Ovary (tissue), 9 donors: Measurements from ENCODE around the gene COQ7. TPM values are rescaled to one million over a fixed set of nuclear protein-coding genes. Genes with fewer than 3 reads are reported as not detected.

Source experiments
- DNase-seq, 5 donors: peaks; one replicate each; pipeline ENCODE4 v3.0.0-alpha.2; 2019 to 2020
- H3K27ac ChIP-seq, 2 donors: fragments of 200-600 bp; one replicate each; pipeline versions ENCODE4 v1.5.1 to v1.8.0; 2019 to 2022
- H3K27me3 ChIP-seq: fragments of 200-600 bp; one replicate; pipeline ENCODE4 v1.8.0; 2022
- H3K36me3 ChIP-seq: fragments of 200-600 bp; sonication (generic); one replicate; pipeline ENCODE4 v1.5.1; 2019
- H3K4me1 ChIP-seq: one replicate; pipeline ENCODE4 v1.8.1; 2013; ENCODE audit warnings: mild to moderate bottlenecking, moderate library complexity; ENCODE audit not compliant: insufficient read depth
- H3K4me3 ChIP-seq: fragments of 200-600 bp; sonication (generic); one replicate; pipeline ENCODE4 v1.5.1; 2017
- H3K9me3 ChIP-seq, 2 donors: fragments of 200-600 bp in 1 of 2; sonication (generic) in 1 of 2; one replicate each; pipeline versions ENCODE4 v1.5.1 to v1.8.1; 2013 to 2019; ENCODE audit warnings: mild to moderate bottlenecking in 1 of 2, moderate library complexity in 1 of 2
- EP300 ChIP-seq: sonication (generic); formaldehyde crosslinking; IDR thresholded peaks from one replicate; pipeline ENCODE4 v1.6.1; 2017; ENCODE audit warnings: antibody characterized with exemption
- POLR2A ChIP-seq: fragments of 450-650 bp; IDR thresholded peaks from one replicate; pipeline ENCODE4 v1.6.1; 2017; ENCODE audit warnings: antibody characterized with exemption, mild to moderate bottlenecking, moderate library complexity
- WGBS, 3 donors: extraction: QIAGEN DNeasy Blood & Tissue Kit in 1 of 3; methylation state at CpG; one replicate each; pipeline versions ENCODE4 v1.1.5 to v1.1.7; 2013 to 2017; 5-methylcytosine and 5-hydroxymethylcytosine counted together
- intact Hi-C, 4 donors: fragments of 100-400 bp; cut with DNase I; formaldehyde crosslinking; loops; one replicate each; pipeline versions ENCODE4 v1.11.0 to v1.15.1; 2022 to 2023
- polyA plus RNA-seq, 2 donors: library from polyadenylated mRNA; stranded (reverse); fragments of 200-250 nt in 1 of 2; fragments of 350-450 nt in 1 of 2; fragmentation: Illumina TruSeq in 1 of 2; extraction: RNeasy Lipid Tissue Mini Kit (QIAGEN cat#74804) in 1 of 2; gene quantifications; one replicate each; pipeline ENCODE4 v1.2.3, GENCODE V29; 2013 to 2014
- total RNA-seq, 7 donors: library from RNA; depleted of rRNA in 2 of 7; stranded (reverse); fragments of >200 nt in 2 of 7; fragmentation: NEBNext Ultra II Directional in 3 of 7; extraction: Animal tissue kit (Norgen Biotek cat#: 25700) in 3 of 7; gene quantifications; one replicate each; pipeline versions ENCODE4 v1.1.0 to v1.2.4, GENCODE V29; 2016 to 2023
- TF ChIP-seq, protein P1 (sequence below), 3 donors: fragments of 450-650 bp in 2 of 3; fragments of 200-600 bp in 1 of 3; IDR thresholded peaks; one replicate each; pipeline versions ENCODE4 v1.5.1 to v1.8.0; 2016 to 2022; ENCODE audit warnings: antibody characterized with exemption in 3 of 3, mild to moderate bottlenecking in 1 of 3
- donor health status: DM: no; HTN: no; CAD: no; lungs with moderate emphysema.
- donor health status: DM: no; HTN: no; CAD: no.
- donor health status: Bipolar disorder and iron deficiency.
- donor health status: DM: yes; HTN: yes; CAD: no.
- donor health status: DM: no; HTN: no; CAD: no.
- donor health status: DM: yes; HTN: yes; CAD: no.

COQ7 gene
- total and polyA plus RNA-seq, 9 donors, result 19.5 to 39.9 (median 30.9) TPM

DNA sequence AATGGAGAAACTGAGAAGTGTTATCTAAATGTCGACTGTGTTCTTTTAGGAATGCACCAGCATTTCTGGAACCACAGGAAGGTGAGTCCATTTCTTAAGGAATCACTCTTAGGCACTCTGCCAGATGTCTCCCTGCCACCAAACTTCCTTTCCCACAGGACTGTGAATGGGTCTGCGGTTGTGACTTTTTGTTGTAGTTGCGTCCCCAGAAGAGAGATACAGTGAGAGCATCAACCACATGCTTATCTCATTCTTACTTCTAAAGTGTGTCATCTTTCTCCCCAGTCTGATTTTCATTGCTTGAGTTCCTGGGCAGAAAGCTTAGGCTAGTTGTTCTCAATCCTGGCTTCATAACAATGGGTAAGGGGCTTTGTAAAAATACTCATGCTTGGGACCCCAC is 59.8 kb downstream of the COQ7 start:
- H3K9me3 ChIP-seq, result no peaks in the 10 kb centered on the region
- intact Hi-C loops, result no loop called here
- H3K4me3 ChIP-seq, result no peak overlapping the region
- no peak for DNase-seq
- H3K27me3 ChIP-seq, result no peaks in the 10 kb centered on the region
- TF ChIP-seq POLR2A (no peak), EP300 (no peak)
- no peaks in the 10 kb centered on the region for H3K36me3 ChIP-seq
- peaks cover 2% of the 10 kb centered on the region for H3K4me1 ChIP-seq
- WGBS, 3 donors, result 73 to 88% (median 83%) methylated on average over 3 of the region's 3 CpGs
- H3K27ac ChIP-seq, result no peak overlapping the region

DNA sequence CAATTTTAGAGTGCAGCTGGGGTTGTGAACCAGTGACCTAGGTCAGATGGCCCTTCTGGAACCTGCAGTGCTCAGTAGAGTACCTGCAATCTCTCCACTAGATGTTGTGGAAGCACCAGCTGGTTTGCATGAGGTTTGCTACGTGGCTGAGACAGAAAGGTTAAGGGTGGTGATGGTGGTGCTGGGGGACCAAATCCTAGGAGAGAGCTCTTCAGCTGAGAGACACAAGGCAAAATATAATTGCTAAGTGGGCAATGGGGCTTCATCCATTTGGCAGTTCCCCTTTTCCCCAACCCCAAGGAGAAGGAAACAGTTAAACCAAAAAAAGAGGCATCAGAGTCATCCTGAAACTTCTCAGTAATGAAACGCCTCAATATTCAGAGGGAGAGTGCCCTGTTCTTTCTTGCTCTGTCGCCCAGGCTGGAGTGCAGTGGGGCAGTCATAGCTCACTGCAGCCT is 60.3 kb downstream of the COQ7 start:
- Histone ChIP-seq H3K9me3 (no peaks in the 10 kb centered on the region), H3K36me3 (no peaks in the 10 kb centered on the region), H3K27me3 (no peaks in the 10 kb centered on the region), H3K4me1 (peaks cover 2% of the 10 kb centered on the region), H3K4me3 (no peak overlapping the region), H3K27ac (no peak overlapping the region)
- DNase-seq, result no peak
- 59 to 69% (median 62%) methylated on average over 3 of the region's 3 CpGs for WGBS, 3 donors
- intact Hi-C loops, result no loop called here
- TF ChIP-seq EP300 (no peak), POLR2A (no peak)
- TF ChIP-seq, protein P1, sequence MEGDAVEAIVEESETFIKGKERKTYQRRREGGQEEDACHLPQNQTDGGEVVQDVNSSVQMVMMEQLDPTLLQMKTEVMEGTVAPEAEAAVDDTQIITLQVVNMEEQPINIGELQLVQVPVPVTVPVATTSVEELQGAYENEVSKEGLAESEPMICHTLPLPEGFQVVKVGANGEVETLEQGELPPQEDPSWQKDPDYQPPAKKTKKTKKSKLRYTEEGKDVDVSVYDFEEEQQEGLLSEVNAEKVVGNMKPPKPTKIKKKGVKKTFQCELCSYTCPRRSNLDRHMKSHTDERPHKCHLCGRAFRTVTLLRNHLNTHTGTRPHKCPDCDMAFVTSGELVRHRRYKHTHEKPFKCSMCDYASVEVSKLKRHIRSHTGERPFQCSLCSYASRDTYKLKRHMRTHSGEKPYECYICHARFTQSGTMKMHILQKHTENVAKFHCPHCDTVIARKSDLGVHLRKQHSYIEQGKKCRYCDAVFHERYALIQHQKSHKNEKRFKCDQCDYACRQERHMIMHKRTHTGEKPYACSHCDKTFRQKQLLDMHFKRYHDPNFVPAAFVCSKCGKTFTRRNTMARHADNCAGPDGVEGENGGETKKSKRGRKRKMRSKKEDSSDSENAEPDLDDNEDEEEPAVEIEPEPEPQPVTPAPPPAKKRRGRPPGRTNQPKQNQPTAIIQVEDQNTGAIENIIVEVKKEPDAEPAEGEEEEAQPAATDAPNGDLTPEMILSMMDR (IDR thresholded peaks at IDR 0.05), result no peak

DNA sequence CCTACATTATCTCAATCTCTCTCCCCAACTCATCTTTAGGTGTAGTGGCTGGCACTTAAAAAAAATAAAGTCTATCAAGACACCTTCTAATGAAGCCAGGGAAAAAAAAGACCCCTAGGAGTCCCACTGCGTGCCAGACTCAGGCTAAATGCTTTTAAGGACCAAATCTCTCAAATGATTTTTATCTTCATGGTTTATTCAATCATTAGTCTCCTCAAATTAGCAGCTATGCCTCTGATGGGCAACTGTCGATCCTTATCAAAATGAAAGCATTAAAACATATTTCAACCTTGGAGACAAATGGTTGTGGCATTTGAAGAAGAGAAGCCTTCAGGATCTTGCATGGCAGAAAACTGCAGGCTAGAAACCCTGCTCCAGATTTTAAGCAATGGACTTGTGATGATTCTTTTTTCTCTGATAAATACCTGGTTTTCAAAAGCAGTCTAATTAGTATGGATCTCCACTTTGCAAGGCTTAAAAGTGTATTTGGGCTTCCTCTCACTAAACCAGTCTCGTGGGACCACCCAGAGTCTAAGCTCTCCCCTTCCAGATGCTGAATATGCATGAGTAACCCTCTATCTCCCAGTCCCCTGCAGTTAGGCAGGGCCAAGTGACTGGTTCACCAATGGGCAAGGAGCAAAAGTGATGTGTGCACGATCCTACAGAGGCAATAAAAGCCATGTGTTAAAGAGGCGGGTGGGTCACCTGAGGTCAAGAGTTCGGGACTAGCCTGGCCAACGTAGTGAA is 61.2 kb downstream of the COQ7 start:
- H3K4me1 ChIP-seq, result peaks cover 2% of the 10 kb centered on the region
- no peaks in the 10 kb centered on the region for H3K36me3 ChIP-seq
- no peaks in the 10 kb centered on the region for H3K9me3 ChIP-seq
- WGBS, 3 donors, result 60 to 69% (median 67%) methylated on average over 7 of the region's 7 CpGs
- TF ChIP-seq POLR2A (no peak), EP300 (no peak)
- TF ChIP-seq, protein P1 (IDR thresholded peaks at IDR 0.05), result no peak
- H3K27ac ChIP-seq, result no peak overlapping the region
- no peak for DNase-seq
- intact Hi-C loops, result no loop called here
- H3K4me3 ChIP-seq, result no peak overlapping the region
- no peaks in the 10 kb centered on the region for H3K27me3 ChIP-seq

Other genes starting within 250 kb of the COQ7 start
- gene SMG1, start 141.2 kb upstream of the COQ7 start, total RNA-seq, result 10 to 100 TPM; 44.3 to 94.5 (median 61.5) TPM
- 10 to 100 TPM; 12.5 to 23.5 TPM for gene SMG1, start 141.2 kb upstream of the COQ7 start, polyA plus RNA-seq
- gene TMC7, start 83.7 kb upstream of the COQ7 start, total RNA-seq, result under 1 TPM in 6 of 7 donors, not detected in 1; 0.15 to 0.55 (median 0.31) TPM
- gene TMC7, start 83.7 kb upstream of the COQ7 start, polyA plus RNA-seq, result 1 to 10 TPM in 1 of 2 donors, under 1 TPM in 1; 0.38 to 1.1 TPM
- gene ITPRIPL2, start 46.4 kb downstream of the COQ7 start, total RNA-seq, result 10 to 100 TPM; 28.7 to 58.5 (median 46.8) TPM
- gene ITPRIPL2, start 46.4 kb downstream of the COQ7 start, polyA plus RNA-seq, result 10 to 100 TPM; 11.4 to 34.8 TPM
- 1 to 10 TPM in 2 of 7 donors, under 1 TPM in 5; 0.36 to 1.5 (median 0.82) TPM for gene SYT17, start 100.6 kb downstream of the COQ7 start, total RNA-seq
- gene SYT17, start 100.6 kb downstream of the COQ7 start, polyA plus RNA-seq, result under 1 TPM; 0.65 to 0.88 TPM
- not detected for gene CLEC19A, start 218.1 kb downstream of the COQ7 start, total RNA-seq
- gene CLEC19A, start 218.1 kb downstream of the COQ7 start, polyA plus RNA-seq, result not detected